Measurements from ENCODE around the gene SH2D7.

SH2D7 gene

DNA sequence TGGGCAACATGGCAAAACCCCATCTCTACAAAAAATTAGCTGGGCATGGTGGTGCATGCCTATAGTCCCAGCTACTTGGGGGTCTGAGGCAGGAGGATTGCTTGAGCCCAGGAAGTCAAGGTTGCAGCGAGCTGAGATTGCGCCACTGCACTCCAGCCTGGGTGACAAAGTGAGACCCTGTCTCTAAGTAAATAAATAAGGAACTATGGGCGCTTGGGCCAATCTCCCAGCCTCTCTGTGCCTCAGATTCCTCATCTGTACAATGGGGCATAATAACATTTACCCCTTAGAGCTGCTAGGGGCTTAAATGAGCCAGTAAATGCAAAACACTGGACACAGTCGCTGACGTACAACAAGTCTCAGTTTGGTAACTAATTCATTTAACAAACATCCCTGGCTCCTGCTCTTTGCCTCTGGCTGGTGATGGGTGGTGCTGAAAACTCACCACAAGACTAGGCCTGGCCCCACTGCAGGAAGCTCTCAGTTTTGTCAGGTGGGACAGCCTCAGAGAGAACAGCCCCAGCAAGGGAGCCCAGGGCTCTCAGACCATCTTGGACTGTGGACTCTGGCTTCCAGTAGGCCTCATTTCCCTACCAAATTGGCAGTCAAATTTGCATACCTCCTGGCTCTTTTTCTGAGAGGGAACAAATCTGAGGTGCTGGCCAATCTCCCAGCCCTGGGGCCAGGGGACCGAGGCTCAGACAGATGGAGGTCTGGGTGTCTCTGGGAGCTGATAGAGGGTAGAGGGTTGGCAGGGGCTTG lies 8.5 kb upstream of the SH2D7 start:
- no peak overlapping the region for H3K9ac ChIP-seq
- no peak overlapping the region for H3K4me3 ChIP-seq
- peak overlapping the region; percentile 8; the same call in 1 of the 2 replicates for H3K4me2 ChIP-seq

DNA sequence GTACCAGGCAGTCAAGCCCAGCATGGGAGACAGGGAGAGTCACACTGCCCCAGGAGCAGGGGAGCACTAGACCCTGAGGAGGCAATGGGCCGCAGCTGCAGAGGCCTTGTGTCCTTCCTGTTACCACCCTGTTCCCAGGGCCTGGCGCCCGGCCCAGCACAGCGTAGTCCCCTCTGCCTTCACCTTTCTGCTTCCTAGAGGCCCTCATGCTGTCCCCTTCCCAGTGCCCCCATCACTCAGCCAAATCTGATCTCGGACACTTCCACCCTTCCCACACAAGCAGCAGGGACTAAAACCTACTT lies 8.0 kb upstream of the SH2D7 start:
- Histone ChIP-seq H3K27ac (no peak overlapping the region), H3K9me3 (no peaks in the 10 kb centered on the region), H3K4me2 (peak overlapping the region; percentile 8; the same call in 1 of the 2 replicates), H3K27me3 (no peaks in the 10 kb centered on the region), H3K36me3 (no peaks in the 10 kb centered on the region), H3K9ac (no peak overlapping the region), H3K4me1 (peaks cover 7% of the 10 kb centered on the region; the same call in 1 of the 2 replicates), H4K20me1 (no peaks in the 10 kb centered on the region), H3K4me3 (no peak overlapping the region)
- TF ChIP-seq Cebpa-rat (IDR thresholded peaks at IDR 0.05): no peak

More for the DNA sequence above, 8.5 kb upstream of the SH2D7 start:
- H3K27me3 ChIP-seq: no peaks in the 10 kb centered on the region
- no peaks in the 10 kb centered on the region for H3K9me3 ChIP-seq
- H3K36me3 ChIP-seq: no peaks in the 10 kb centered on the region
- no peaks in the 10 kb centered on the region for H4K20me1 ChIP-seq
- H3K4me1 ChIP-seq: peaks cover 7% of the 10 kb centered on the region; the same call in 1 of the 2 replicates
- no peak for TF ChIP-seq Cebpa-rat (IDR thresholded peaks at IDR 0.05)
- no peak overlapping the region for H3K27ac ChIP-seq

DNA sequence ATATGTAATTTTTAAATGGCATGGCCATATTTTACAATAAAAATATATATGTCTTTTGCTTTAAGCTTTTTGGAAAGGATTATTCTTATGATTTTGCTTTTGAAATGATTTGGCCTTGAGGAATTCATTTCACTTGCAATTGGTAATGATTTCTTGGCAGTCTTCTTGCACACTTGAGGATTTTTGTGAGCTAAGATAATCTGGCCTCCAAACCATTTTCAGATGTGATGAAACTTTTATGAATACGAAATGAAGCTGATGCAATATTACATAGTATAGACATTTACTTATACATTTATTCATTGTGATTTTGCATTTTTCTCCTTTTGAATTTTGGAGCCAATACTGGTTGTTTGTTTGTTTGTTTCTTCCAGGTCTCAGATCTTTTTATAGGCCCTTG lies 6.4 kb upstream of the SH2D7 start:
- TF ChIP-seq Cebpa-rat (IDR thresholded peaks at IDR 0.05): no peak
- Histone ChIP-seq H3K36me3 (no peaks in the 10 kb centered on the region), H3K4me1 (peaks cover 7% of the 10 kb centered on the region; the same call in 1 of the 2 replicates), H4K20me1 (no peaks in the 10 kb centered on the region), H3K4me3 (no peak overlapping the region), H3K9me3 (no peaks in the 10 kb centered on the region), H3K27ac (no peak overlapping the region), H3K9ac (no peak overlapping the region), H3K27me3 (no peaks in the 10 kb centered on the region), H3K4me2 (no peak overlapping the region)

DNA sequence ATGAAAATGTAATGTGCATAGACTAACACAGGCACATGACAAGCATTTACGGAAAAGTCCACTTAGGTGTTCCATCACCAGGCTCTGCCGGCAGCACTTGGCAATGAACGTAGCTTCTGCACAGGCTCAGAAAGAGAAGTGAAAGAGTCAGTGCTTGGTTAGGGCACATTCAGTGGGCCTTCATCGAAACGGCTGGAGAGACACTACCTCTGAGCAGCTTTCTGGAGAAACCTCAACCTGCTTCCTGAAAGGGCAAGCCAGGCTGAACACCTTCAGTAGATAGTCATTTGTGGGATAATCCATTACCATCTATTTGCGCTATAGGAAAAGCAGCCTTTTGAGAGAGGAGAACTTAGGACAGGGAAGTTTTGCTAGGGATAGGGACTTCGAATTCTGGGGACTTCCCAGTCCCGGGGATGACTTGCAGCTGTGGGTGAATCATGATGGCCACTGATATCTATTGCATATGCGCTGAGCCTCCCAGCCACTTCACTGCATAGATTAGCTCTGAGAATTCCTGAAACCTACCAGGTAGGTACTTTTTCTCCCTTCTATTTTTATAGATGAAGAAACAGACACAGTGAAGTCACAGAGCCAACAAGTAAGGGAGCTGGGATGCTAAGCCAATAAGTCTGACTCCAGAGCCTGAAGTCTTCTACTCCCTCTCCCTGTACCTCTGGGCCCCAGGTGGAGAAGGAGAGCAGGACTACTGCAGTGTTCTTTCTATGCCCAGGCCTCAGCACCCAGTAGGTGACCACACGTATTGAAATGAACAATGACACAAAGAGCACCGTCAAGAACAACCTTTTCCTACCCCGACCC lies 4.2 kb upstream of the SH2D7 start:
- no peaks in the 10 kb centered on the region for H3K36me3 ChIP-seq
- TF ChIP-seq Cebpa-rat (IDR thresholded peaks at IDR 0.05): no peak
- no peaks in the 10 kb centered on the region for H4K20me1 ChIP-seq
- no peaks in the 10 kb centered on the region for H3K27me3 ChIP-seq
- H3K9ac ChIP-seq: no peak overlapping the region
- H3K4me1 ChIP-seq: peaks cover 23% of the 10 kb centered on the region
- H3K4me2 ChIP-seq: no peak overlapping the region
- no peaks in the 10 kb centered on the region for H3K9me3 ChIP-seq
- no peak overlapping the region for H3K27ac ChIP-seq
- H3K4me3 ChIP-seq: no peak overlapping the region

GRCh38 chr15:78088773-78089080 lies 3.6 kb upstream of the SH2D7 start:
- H3K9me3 ChIP-seq: no peaks in the 10 kb centered on the region
- no peak overlapping the region for H3K27ac ChIP-seq
- H3K9ac ChIP-seq: no peak overlapping the region
- H3K4me3 ChIP-seq: no peak overlapping the region
- no peaks in the 10 kb centered on the region for H3K36me3 ChIP-seq
- H3K4me1 ChIP-seq: peaks cover 23% of the 10 kb centered on the region
- no peak for TF ChIP-seq Cebpa-rat (IDR thresholded peaks at IDR 0.05)
- H3K4me2 ChIP-seq: no peak overlapping the region
- H4K20me1 ChIP-seq: no peaks in the 10 kb centered on the region
- H3K27me3 ChIP-seq: no peaks in the 10 kb centered on the region

GRCh38 chr15:78090422-78091063 lies 1.8 kb upstream of the SH2D7 start:
- H4K20me1 ChIP-seq: no peaks in the 10 kb centered on the region
- no peak for TF ChIP-seq Cebpa-rat (IDR thresholded peaks at IDR 0.05)
- H3K27ac ChIP-seq: no peak overlapping the region
- H3K9ac ChIP-seq: no peak overlapping the region
- H3K4me1 ChIP-seq: peaks cover 16% of the 10 kb centered on the region
- no peaks in the 10 kb centered on the region for H3K27me3 ChIP-seq
- H3K4me2 ChIP-seq: no peak overlapping the region
- H3K4me3 ChIP-seq: no peak overlapping the region
- H3K36me3 ChIP-seq: no peaks in the 10 kb centered on the region
- no peaks in the 10 kb centered on the region for H3K9me3 ChIP-seq

- H3K9me3 ChIP-seq: no peaks in the 10 kb centered on the region
- no peak overlapping the region for H3K9ac ChIP-seq
- H3K4me1 ChIP-seq: peaks cover 16% of the 10 kb centered on the region
- no peak overlapping the region for H3K4me2 ChIP-seq
- H3K36me3 ChIP-seq: no peaks in the 10 kb centered on the region
- H4K20me1 ChIP-seq: no peaks in the 10 kb centered on the region
- TF ChIP-seq Cebpa-rat (IDR thresholded peaks at IDR 0.05): no peak
- H3K27me3 ChIP-seq: no peaks in the 10 kb centered on the region
- H3K27ac ChIP-seq: no peak overlapping the region
- H3K4me3 ChIP-seq: no peak overlapping the region
Measured at GRCh38 chr15:78093242-78094020, 1.1 kb downstream of the SH2D7 start.

- Histone ChIP-seq H3K27me3 (no peaks in the 10 kb centered on the region), H3K9ac (no peak overlapping the region)
- no peak for TF ChIP-seq Cebpa-rat (IDR thresholded peaks at IDR 0.05)
Measured at GRCh38 chr15:78097667-78098066, 5.3 kb downstream of the SH2D7 start.

GRCh38 chr15:78098131-78098755 lies 5.9 kb downstream of the SH2D7 start:
- Histone ChIP-seq H3K36me3 (no peaks in the 10 kb centered on the region), H3K4me1 (peaks cover 4% of the 10 kb centered on the region), H3K4me2 (no peak overlapping the region), H3K27me3 (no peaks in the 10 kb centered on the region), H4K20me1 (no peaks in the 10 kb centered on the region), H3K9me3 (no peaks in the 10 kb centered on the region), H3K9ac (no peak overlapping the region), H3K4me3 (no peak overlapping the region), H3K27ac (no peak overlapping the region)
- TF ChIP-seq Cebpa-rat (IDR thresholded peaks at IDR 0.05): no peak

More at GRCh38 chr15:78097667-78098066, 5.3 kb downstream of the SH2D7 start:
- Histone ChIP-seq H3K4me3 (no peak overlapping the region), H3K9me3 (no peaks in the 10 kb centered on the region), H3K27ac (no peak overlapping the region), H3K4me1 (peaks cover 3% of the 10 kb centered on the region; the same call in 1 of the 2 replicates), H3K4me2 (no peak overlapping the region), H4K20me1 (no peaks in the 10 kb centered on the region), H3K36me3 (no peaks in the 10 kb centered on the region)

Measured in BLaER1 (cell line).